GM23338 (cell line): ENCODE data around the gene LCN6. TPM values are rescaled to one million over a fixed set of nuclear protein-coding genes. Genes with fewer than 3 reads are reported as not detected.

Experiments
- ATAC-seq: fragments of 200-7000 bp; cut with Tn5 transposase; 3 replicates; pipeline ENCODE4 v1.9.1; 2020
- DNase-seq: peaks from one replicate; pipeline ENCODE4 v3.0.0-alpha.2; 2015; ENCODE audit warnings: low spot score
- H2AFZ ChIP-seq: fragments of 200-600 bp; sonication (generic); 2 replicates; pipeline ENCODE4 v1.8.0; 2016; ENCODE audit warnings: antibody characterized with exemption, mild to moderate bottlenecking, moderate library complexity
- H3F3A ChIP-seq: fragments of 200-600 bp; sonication (generic); replicated peaks from 2 replicates; pipeline ENCODE4 v1.8.0; 2017; ENCODE audit warnings: antibody characterized with exemption, mixed run types, low read depth
- H3K27ac ChIP-seq: fragments of 200-600 bp; sonication (generic); 2 replicates; pipeline ENCODE4 v1.6.1; 2016; ENCODE audit warnings: low read depth
- H3K27me3 ChIP-seq: fragments of 200-600 bp; sonication (generic); 2 replicates; pipeline ENCODE4 v1.8.0; 2016; ENCODE audit warnings: mild to moderate bottlenecking, mixed run types, moderate library complexity; ENCODE audit not compliant: insufficient read depth
- H3K36me3 ChIP-seq: fragments of 200-600 bp; sonication (generic); 2 replicates; pipeline ENCODE4 v1.8.0; 2016; ENCODE audit warnings: mild to moderate bottlenecking; ENCODE audit not compliant: insufficient read depth
- H3K4me1 ChIP-seq: fragments of 200-600 bp; sonication (generic); 2 replicates; pipeline ENCODE4 v1.8.0; 2016; ENCODE audit warnings: mild to moderate bottlenecking, moderate library complexity; ENCODE audit not compliant: insufficient read depth
- H3K4me2 ChIP-seq: fragments of 200-600 bp; sonication (generic); 2 replicates; pipeline ENCODE4 v1.7.1; 2017; ENCODE audit warnings: mixed run types
- H3K4me3 ChIP-seq: fragments of 200-600 bp; sonication (generic); 2 replicates; pipeline ENCODE4 v1.6.1; 2016; ENCODE audit warnings: mixed run types
- H3K79me2 ChIP-seq: fragments of 200-600 bp; sonication (generic); replicated peaks from 2 replicates; pipeline ENCODE4 v1.8.0; 2017; ENCODE audit warnings: mild to moderate bottlenecking; ENCODE audit not compliant: insufficient read depth
- H3K9me2 ChIP-seq: fragments of 200-600 bp; sonication (generic); 2 replicates; pipeline ENCODE4 v1.8.0; 2017; ENCODE audit not compliant: insufficient read depth
- H4K20me1 ChIP-seq: fragments of 200-600 bp; sonication (generic); replicated peaks from 2 replicates; pipeline ENCODE4 v1.8.0; 2017; ENCODE audit warnings: mild to moderate bottlenecking; ENCODE audit not compliant: insufficient read depth
- H3K27ac Mint-ChIP-seq: 2 replicates; pipeline ENCODE4 v1.8.0; 2020; ENCODE audit warnings: inconsistent platforms, mild to moderate bottlenecking, moderate library complexity, mixed read lengths
- H3K27me3 Mint-ChIP-seq: 3 replicates; pipeline ENCODE4 v1.8.0; 2022; ENCODE audit warnings: low read depth, mild to moderate bottlenecking, moderate library complexity, mixed read lengths, inconsistent platforms; ENCODE audit not compliant: insufficient read depth, poor library complexity
- H3K36me3 Mint-ChIP-seq: 3 replicates; pipeline ENCODE4 v1.8.0; 2021; ENCODE audit warnings: low read depth, mild to moderate bottlenecking, inconsistent platforms, moderate library complexity, mixed read lengths
- H3K4me1 Mint-ChIP-seq: 3 replicates; pipeline ENCODE4 v1.8.0; 2020; ENCODE audit warnings: mild to moderate bottlenecking, inconsistent platforms, mixed read lengths
- H3K4me3 Mint-ChIP-seq: 3 replicates; pipeline ENCODE4 v1.8.0; 2021; ENCODE audit warnings: moderate library complexity, mild to moderate bottlenecking, inconsistent platforms, mixed read lengths
- H3K9me3 Mint-ChIP-seq: 3 replicates; pipeline ENCODE4 v1.8.0; 2020; ENCODE audit warnings: moderate library complexity, mild to moderate bottlenecking, inconsistent platforms, mixed read lengths
- CREB1 ChIP-seq: fragments of 250-450 bp; sonication (Bioruptor Pico); IDR thresholded peaks from 2 replicates; pipeline ENCODE4 v1.5.0; 2020; ENCODE audit warnings: low read depth, mild to moderate bottlenecking, moderate library complexity
- EZH2 ChIP-seq: fragments of 200-600 bp; sonication (generic); IDR thresholded peaks from one replicate; pipeline ENCODE4 v1.8.0; 2017; ENCODE audit warnings: antibody characterized with exemption, mild to moderate bottlenecking, low read depth; ENCODE audit not compliant: unreplicated experiment
- EZH2phosphoT487 ChIP-seq: fragments of 200-600 bp; sonication (generic); IDR thresholded peaks from one replicate; pipeline ENCODE4 v1.8.1; 2018; ENCODE audit warnings: antibody characterized with exemption; ENCODE audit not compliant: unreplicated experiment
- JUNB ChIP-seq: IDR thresholded peaks from one replicate; pipeline ENCODE4 v1.6.1; 2016; ENCODE audit warnings: antibody characterized with exemption; ENCODE audit not compliant: unreplicated experiment
- NANOG ChIP-seq: IDR thresholded peaks from 2 replicates; pipeline ENCODE4 v1.6.1; 2016; ENCODE audit warnings: antibody characterized with exemption, borderline replicate concordance
- POLR2AphosphoS5 ChIP-seq: IDR thresholded peaks from 2 replicates; pipeline ENCODE4 v1.6.1; 2016; ENCODE audit warnings: antibody characterized with exemption, low read depth
- STAT1 ChIP-seq: IDR thresholded peaks from one replicate; pipeline ENCODE4 v1.6.1; 2016; ENCODE audit warnings: antibody characterized with exemption; ENCODE audit not compliant: unreplicated experiment
- ZNF114 ChIP-seq: fragments of 250-450 bp; sonication (Bioruptor Pico); IDR thresholded peaks from 2 replicates; pipeline ENCODE4 v1.5.0; 2020; ENCODE audit warnings: mild to moderate bottlenecking, moderate library complexity
- ZNF331 ChIP-seq: fragments of 250-450 bp; sonication (Bioruptor Pico); IDR thresholded peaks from 2 replicates; pipeline ENCODE4 v1.5.0; 2020; ENCODE audit warnings: low read depth, mild to moderate bottlenecking, moderate library complexity
- polyA plus RNA-seq: library from polyadenylated mRNA; unstranded; fragments of >200 nt; fragmentation: Nextera tagmentation; extraction: Ambion mirVana; gene quantifications from 2 replicates; pipeline ENCODE4 v1.2.1, GENCODE V29; 2016
- total RNA-seq: library from RNA; depleted of rRNA; stranded (reverse); fragments of >200 nt; shearing (Covaris generic); gene quantifications from 2 replicates; pipeline ENCODE4 v1.2.3, GENCODE V29; 2014
- TF ChIP-seq, protein P1 (sequence below): fragments of 250-450 bp; sonication (Bioruptor Pico); IDR thresholded peaks from 2 replicates; pipeline ENCODE4 v1.5.0; 2020; ENCODE audit warnings: mild to moderate bottlenecking, moderate library complexity
- TF ChIP-seq, protein P2 (sequence below), 2 experiments: fragments of 200-600 bp in 1 of 2; sonication (generic) in 1 of 2; conservative IDR thresholded peaks; 2 replicates each; pipeline versions ENCODE4 v1.5.1 to v1.6.1; 2016 to 2017; ENCODE audit warnings: antibody characterized with exemption in 2 of 2, low read depth in 2 of 2, mild to moderate bottlenecking in 2 of 2, moderate library complexity in 1 of 2
- TF ChIP-seq, protein P3 (sequence below): IDR thresholded peaks from one replicate; pipeline ENCODE4 v1.6.1; 2018; ENCODE audit warnings: antibody characterized with exemption; ENCODE audit not compliant: unreplicated experiment
- TF ChIP-seq, protein P4 (sequence below): IDR thresholded peaks from 2 replicates; pipeline ENCODE4 v1.6.1; 2016; ENCODE audit warnings: antibody characterized with exemption

LCN6 gene
- total and polyA plus RNA-seq, 2 experiments from 2014 or later, result not detected

DNA sequence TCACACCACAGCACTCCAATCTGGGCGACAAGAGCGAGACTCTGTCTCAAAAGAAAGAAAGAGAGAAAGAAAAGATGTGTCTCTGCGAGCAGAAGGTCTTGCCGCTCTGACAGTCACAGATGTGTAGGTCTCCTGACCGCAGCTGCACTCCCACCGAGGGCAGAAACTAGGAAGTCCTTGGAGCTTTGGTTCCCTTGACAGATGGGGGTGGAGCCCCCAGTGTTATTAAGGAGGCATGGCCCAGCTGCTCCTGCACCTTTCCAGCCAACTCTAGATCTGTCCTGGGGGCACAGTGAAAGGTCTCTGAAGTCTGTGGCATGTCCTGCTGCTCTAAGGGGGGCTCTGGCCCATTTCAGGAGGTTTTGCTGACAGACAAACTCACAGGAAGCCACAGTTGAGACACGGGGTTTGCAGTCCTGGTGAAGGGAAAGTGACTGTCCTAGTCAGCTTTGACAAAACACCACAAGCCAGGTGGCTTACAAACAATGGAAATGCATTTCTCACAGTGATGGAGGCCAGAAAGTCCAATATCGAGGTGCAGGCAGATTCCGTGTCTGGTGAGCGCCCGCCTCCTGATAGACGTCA lies 45.0 kb downstream of the LCN6 start:
- H3K27me3 Mint-ChIP-seq, result peaks cover 16% of the 10 kb centered on the region
- no peak overlapping the region for H3K4me3 ChIP-seq
- no peaks in the 10 kb centered on the region for H3K36me3 Mint-ChIP-seq
- no peak overlapping the region for H3K4me2 ChIP-seq
- no peaks in the 10 kb centered on the region; the same call in 1 of the 2 replicates for H3K4me1 ChIP-seq
- no peaks in the 10 kb centered on the region for H3K9me2 ChIP-seq
- no peak overlapping the region for H3K27ac ChIP-seq
- no peak overlapping the region for H3K4me3 Mint-ChIP-seq
- ATAC-seq (no peak), DNase-seq (no peak)
- H3K27me3 ChIP-seq, result no peaks in the 10 kb centered on the region
- no peak overlapping the region for H3K27ac Mint-ChIP-seq
- H3K4me1 Mint-ChIP-seq, result peaks cover 10% of the 10 kb centered on the region
- H3F3A ChIP-seq, result no peaks in the 10 kb centered on the region
- H4K20me1 ChIP-seq, result no peaks in the 10 kb centered on the region
- H3K79me2 ChIP-seq, result no peaks in the 10 kb centered on the region
- H3K9me3 Mint-ChIP-seq, result no peaks in the 10 kb centered on the region
- H3K36me3 ChIP-seq, result no peaks in the 10 kb centered on the region
- TF ChIP-seq, protein P1, sequence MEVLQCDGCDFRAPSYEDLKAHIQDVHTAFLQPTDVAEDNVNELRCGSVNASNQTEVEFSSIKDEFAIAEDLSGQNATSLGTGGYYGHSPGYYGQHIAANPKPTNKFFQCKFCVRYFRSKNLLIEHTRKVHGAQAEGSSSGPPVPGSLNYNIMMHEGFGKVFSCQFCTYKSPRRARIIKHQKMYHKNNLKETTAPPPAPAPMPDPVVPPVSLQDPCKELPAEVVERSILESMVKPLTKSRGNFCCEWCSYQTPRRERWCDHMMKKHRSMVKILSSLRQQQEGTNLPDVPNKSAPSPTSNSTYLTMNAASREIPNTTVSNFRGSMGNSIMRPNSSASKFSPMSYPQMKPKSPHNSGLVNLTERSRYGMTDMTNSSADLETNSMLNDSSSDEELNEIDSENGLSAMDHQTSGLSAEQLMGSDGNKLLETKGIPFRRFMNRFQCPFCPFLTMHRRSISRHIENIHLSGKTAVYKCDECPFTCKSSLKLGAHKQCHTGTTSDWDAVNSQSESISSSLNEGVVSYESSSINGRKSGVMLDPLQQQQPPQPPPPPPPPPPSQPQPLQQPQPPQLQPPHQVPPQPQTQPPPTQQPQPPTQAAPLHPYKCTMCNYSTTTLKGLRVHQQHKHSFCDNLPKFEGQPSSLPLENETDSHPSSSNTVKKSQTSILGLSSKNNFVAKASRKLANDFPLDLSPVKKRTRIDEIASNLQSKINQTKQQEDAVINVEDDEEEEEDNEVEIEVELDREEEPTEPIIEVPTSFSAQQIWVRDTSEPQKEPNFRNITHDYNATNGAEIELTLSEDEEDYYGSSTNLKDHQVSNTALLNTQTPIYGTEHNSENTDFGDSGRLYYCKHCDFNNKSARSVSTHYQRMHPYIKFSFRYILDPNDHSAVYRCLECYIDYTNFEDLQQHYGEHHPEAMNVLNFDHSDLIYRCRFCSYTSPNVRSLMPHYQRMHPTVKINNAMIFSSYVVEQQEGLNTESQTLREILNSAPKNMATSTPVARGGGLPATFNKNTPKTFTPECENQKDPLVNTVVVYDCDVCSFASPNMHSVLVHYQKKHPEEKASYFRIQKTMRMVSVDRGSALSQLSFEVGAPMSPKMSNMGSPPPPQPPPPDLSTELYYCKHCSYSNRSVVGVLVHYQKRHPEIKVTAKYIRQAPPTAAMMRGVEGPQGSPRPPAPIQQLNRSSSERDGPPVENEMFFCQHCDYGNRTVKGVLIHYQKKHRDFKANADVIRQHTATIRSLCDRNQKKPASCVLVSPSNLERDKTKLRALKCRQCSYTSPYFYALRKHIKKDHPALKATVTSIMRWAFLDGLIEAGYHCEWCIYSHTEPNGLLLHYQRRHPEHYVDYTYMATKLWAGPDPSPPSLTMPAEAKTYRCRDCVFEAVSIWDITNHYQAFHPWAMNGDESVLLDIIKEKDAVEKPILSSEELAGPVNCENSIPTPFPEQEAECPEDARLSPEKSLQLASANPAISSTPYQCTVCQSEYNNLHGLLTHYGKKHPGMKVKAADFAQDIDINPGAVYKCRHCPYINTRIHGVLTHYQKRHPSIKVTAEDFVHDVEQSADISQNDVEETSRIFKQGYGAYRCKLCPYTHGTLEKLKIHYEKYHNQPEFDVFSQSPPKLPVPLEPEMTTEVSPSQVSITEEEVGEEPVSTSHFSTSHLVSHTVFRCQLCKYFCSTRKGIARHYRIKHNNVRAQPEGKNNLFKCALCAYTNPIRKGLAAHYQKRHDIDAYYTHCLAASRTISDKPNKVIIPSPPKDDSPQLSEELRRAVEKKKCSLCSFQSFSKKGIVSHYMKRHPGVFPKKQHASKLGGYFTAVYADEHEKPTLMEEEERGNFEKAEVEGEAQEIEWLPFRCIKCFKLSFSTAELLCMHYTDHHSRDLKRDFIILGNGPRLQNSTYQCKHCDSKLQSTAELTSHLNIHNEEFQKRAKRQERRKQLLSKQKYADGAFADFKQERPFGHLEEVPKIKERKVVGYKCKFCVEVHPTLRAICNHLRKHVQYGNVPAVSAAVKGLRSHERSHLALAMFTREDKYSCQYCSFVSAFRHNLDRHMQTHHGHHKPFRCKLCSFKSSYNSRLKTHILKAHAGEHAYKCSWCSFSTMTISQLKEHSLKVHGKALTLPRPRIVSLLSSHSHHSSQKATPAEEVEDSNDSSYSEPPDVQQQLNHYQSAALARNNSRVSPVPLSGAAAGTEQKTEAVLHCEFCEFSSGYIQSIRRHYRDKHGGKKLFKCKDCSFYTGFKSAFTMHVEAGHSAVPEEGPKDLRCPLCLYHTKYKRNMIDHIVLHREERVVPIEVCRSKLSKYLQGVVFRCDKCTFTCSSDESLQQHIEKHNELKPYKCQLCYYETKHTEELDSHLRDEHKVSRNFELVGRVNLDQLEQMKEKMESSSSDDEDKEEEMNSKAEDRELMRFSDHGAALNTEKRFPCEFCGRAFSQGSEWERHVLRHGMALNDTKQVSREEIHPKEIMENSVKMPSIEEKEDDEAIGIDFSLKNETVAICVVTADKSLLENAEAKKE (CRISPR knock-in tag), result no peak
- no peak for TF ChIP-seq ZNF331
- TF ChIP-seq CREB1 (CRISPR knock-in tag), result no peak
- TF ChIP-seq ZNF114, result no peak
- TF ChIP-seq, protein P2, sequence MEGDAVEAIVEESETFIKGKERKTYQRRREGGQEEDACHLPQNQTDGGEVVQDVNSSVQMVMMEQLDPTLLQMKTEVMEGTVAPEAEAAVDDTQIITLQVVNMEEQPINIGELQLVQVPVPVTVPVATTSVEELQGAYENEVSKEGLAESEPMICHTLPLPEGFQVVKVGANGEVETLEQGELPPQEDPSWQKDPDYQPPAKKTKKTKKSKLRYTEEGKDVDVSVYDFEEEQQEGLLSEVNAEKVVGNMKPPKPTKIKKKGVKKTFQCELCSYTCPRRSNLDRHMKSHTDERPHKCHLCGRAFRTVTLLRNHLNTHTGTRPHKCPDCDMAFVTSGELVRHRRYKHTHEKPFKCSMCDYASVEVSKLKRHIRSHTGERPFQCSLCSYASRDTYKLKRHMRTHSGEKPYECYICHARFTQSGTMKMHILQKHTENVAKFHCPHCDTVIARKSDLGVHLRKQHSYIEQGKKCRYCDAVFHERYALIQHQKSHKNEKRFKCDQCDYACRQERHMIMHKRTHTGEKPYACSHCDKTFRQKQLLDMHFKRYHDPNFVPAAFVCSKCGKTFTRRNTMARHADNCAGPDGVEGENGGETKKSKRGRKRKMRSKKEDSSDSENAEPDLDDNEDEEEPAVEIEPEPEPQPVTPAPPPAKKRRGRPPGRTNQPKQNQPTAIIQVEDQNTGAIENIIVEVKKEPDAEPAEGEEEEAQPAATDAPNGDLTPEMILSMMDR (conservative IDR thresholded peaks at IDR 0.05; ENCODE audit: low read depth in 2 of 2), result no peak
- TF ChIP-seq JUNB, result no peak
- no peak for TF ChIP-seq STAT1
- no peak for TF ChIP-seq EZH2phosphoT487
- no peak for TF ChIP-seq EZH2
- no peak for TF ChIP-seq NANOG
- TF ChIP-seq, protein P3, sequence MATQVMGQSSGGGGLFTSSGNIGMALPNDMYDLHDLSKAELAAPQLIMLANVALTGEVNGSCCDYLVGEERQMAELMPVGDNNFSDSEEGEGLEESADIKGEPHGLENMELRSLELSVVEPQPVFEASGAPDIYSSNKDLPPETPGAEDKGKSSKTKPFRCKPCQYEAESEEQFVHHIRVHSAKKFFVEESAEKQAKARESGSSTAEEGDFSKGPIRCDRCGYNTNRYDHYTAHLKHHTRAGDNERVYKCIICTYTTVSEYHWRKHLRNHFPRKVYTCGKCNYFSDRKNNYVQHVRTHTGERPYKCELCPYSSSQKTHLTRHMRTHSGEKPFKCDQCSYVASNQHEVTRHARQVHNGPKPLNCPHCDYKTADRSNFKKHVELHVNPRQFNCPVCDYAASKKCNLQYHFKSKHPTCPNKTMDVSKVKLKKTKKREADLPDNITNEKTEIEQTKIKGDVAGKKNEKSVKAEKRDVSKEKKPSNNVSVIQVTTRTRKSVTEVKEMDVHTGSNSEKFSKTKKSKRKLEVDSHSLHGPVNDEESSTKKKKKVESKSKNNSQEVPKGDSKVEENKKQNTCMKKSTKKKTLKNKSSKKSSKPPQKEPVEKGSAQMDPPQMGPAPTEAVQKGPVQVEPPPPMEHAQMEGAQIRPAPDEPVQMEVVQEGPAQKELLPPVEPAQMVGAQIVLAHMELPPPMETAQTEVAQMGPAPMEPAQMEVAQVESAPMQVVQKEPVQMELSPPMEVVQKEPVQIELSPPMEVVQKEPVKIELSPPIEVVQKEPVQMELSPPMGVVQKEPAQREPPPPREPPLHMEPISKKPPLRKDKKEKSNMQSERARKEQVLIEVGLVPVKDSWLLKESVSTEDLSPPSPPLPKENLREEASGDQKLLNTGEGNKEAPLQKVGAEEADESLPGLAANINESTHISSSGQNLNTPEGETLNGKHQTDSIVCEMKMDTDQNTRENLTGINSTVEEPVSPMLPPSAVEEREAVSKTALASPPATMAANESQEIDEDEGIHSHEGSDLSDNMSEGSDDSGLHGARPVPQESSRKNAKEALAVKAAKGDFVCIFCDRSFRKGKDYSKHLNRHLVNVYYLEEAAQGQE, result no peak
- TF ChIP-seq, protein P4, sequence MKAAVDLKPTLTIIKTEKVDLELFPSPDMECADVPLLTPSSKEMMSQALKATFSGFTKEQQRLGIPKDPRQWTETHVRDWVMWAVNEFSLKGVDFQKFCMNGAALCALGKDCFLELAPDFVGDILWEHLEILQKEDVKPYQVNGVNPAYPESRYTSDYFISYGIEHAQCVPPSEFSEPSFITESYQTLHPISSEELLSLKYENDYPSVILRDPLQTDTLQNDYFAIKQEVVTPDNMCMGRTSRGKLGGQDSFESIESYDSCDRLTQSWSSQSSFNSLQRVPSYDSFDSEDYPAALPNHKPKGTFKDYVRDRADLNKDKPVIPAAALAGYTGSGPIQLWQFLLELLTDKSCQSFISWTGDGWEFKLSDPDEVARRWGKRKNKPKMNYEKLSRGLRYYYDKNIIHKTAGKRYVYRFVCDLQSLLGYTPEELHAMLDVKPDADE, result no peak
- no peak for TF ChIP-seq POLR2AphosphoS5
- H2AFZ ChIP-seq, result no peak overlapping the region
